SK-N-SH (cell line): ENCODE measurements around the gene TTC7B. TPM values are rescaled to one million over a fixed set of nuclear protein-coding genes. Genes with fewer than 3 reads are reported as not detected.

ENCODE experiments used
- CTCF ChIA-PET: fragments of 300-600, 350-600 bp; formaldehyde crosslinking; extraction: SDS; loops from one replicate; lab custom pipeline; 2021; lab: Yijun Ruan, JAX
- POLR2A ChIA-PET: fragments of 350-600 bp; sonication (Branson Sonifier 250); formaldehyde crosslinking; extraction: SDS; loops from one replicate; lab custom pipeline; 2020; ENCODE audit warnings: antibody characterized with exemption, inconsistent platforms; lab: Yijun Ruan, JAX
- DNase-seq: peaks from one replicate; pipeline ENCODE4 v3.0.0; 2012
- H2AFZ ChIP-seq: fragments of 200-600 bp; sonication (generic); 2 replicates; pipeline ENCODE4 v1.8.1; 2016; ENCODE audit warnings: antibody characterized with exemption, mild to moderate bottlenecking, low read depth
- H3F3A ChIP-seq: fragments of 200-600 bp; sonication (generic); replicated peaks from 2 replicates; pipeline ENCODE3; 2016; ENCODE audit warnings: antibody characterized with exemption, mild to moderate bottlenecking; ENCODE audit not compliant: insufficient read depth
- H3K27ac ChIP-seq, 2 experiments: fragments of 200-500 bp in 1 of 2; fragments of 200-600 bp in 1 of 2; sonication (Bioruptor generic) in 1 of 2; sonication (generic), shearing (Covaris generic) in 1 of 2; 2 replicates each; pipeline versions ENCODE4 v1.5.1 to v1.6.1; 2014 to 2016; ENCODE audit warnings: low read depth in 2 of 2, inconsistent platforms in 1 of 2, low read length in 1 of 2, mild to moderate bottlenecking in 1 of 2, mixed read lengths in 1 of 2
- H3K27me3 ChIP-seq: fragments of 200-600 bp; sonication (generic), shearing (Covaris generic); 2 replicates; pipeline ENCODE4 v1.6.1; 2016; ENCODE audit warnings: mixed run types; ENCODE audit not compliant: insufficient read depth
- H3K36me3 ChIP-seq, 2 experiments: fragments of 200-500 bp in 1 of 2; fragments of 200-600 bp in 1 of 2; sonication (Bioruptor generic) in 1 of 2; sonication (generic) in 1 of 2; replicated peaks in 1 of 2; 2 replicates each; pipeline versions ENCODE3 to v1.5.1; 2014 to 2016; ENCODE audit warnings: low read length in 1 of 2, mild to moderate bottlenecking in 1 of 2; ENCODE audit not compliant: insufficient read depth in 2 of 2, control insufficient read depth in 1 of 2
- H3K4me1 ChIP-seq, 2 experiments: fragments of 200-500 bp in 1 of 2; fragments of 200-600 bp in 1 of 2; sonication (Bioruptor generic) in 1 of 2; sonication (generic), shearing (Covaris generic) in 1 of 2; 2 replicates each; pipeline versions ENCODE4 v1.5.1 to v1.6.1; 2014 to 2016; ENCODE audit warnings: low read depth in 1 of 2, low read length in 1 of 2, mixed run types in 1 of 2; ENCODE audit not compliant: insufficient read depth in 2 of 2, control insufficient read depth in 1 of 2
- H3K4me2 ChIP-seq: fragments of 200-600 bp; sonication (generic), shearing (Covaris generic); 2 replicates; pipeline ENCODE4 v1.6.1; 2017; ENCODE audit warnings: mixed run types
- H3K4me3 ChIP-seq, 2 experiments: fragments of 200-500 bp in 1 of 2; fragments of 200-600 bp in 1 of 2; sonication (Bioruptor generic) in 1 of 2; sonication (generic), shearing (Covaris generic) in 1 of 2; 2 replicates each; pipeline versions ENCODE4 v1.5.1 to v1.8.1; 2014 to 2016; ENCODE audit warnings: low read depth in 2 of 2, inconsistent platforms in 1 of 2, low read length in 1 of 2, mild to moderate bottlenecking in 1 of 2, mixed read lengths in 1 of 2, moderate library complexity in 1 of 2
- H3K79me2 ChIP-seq: fragments of 200-600 bp; sonication (generic); 2 replicates; pipeline ENCODE4 v1.8.1; 2017; ENCODE audit warnings: mild to moderate bottlenecking; ENCODE audit not compliant: insufficient read depth
- H3K9ac ChIP-seq: fragments of 200-600 bp; sonication (generic); 2 replicates; pipeline ENCODE4 v1.6.1; 2017; ENCODE audit warnings: mixed run types
- H3K9me2 ChIP-seq: fragments of 200-600 bp; sonication (generic); 2 replicates; pipeline ENCODE4 v1.6.1; 2017; ENCODE audit warnings: mixed run types
- H3K9me3 ChIP-seq: fragments of 200-600 bp; sonication (generic); 2 replicates; pipeline ENCODE4 v1.6.1; 2017; ENCODE audit warnings: mixed run types, mild to moderate bottlenecking, moderate library complexity
- H4K20me1 ChIP-seq: fragments of 200-600 bp; sonication (generic); 2 replicates; pipeline ENCODE4 v1.6.1; 2017; ENCODE audit warnings: mild to moderate bottlenecking, mixed run types; ENCODE audit not compliant: insufficient read depth
- FOSL2 ChIP-seq: IDR thresholded peaks from 2 replicates; pipeline ENCODE4 v1.4.0; 2012; ENCODE audit warnings: low read depth, mild to moderate bottlenecking, moderate library complexity, borderline replicate concordance
- FOXJ3 ChIP-seq: sonication (generic); formaldehyde crosslinking; IDR thresholded peaks from 2 replicates; pipeline ENCODE4 v1.5.1; 2020; ENCODE audit warnings: mild to moderate bottlenecking, missing genetic modification reagents
- GABPA ChIP-seq: IDR thresholded peaks from 2 replicates; pipeline ENCODE4 v1.4.0; 2012; ENCODE audit warnings: low read depth, mild to moderate bottlenecking
- NFIC ChIP-seq: IDR thresholded peaks from 2 replicates; pipeline ENCODE4 v1.4.0; 2012; ENCODE audit warnings: borderline replicate concordance
- NRF1 ChIP-seq: IDR thresholded peaks from 2 replicates; pipeline ENCODE4 v1.6.1; 2012; ENCODE audit warnings: low read depth, mild to moderate bottlenecking, low read length
- RAD21 ChIP-seq: IDR thresholded peaks from 2 replicates; pipeline ENCODE4 v1.6.1; 2012; ENCODE audit warnings: mild to moderate bottlenecking, low read length
- RCOR1 ChIP-seq: fragments of 150-350 bp; IDR thresholded peaks from 2 replicates; pipeline ENCODE4 v1.6.1; 2017; ENCODE audit warnings: antibody characterized with exemption, low read length
- RFX5 ChIP-seq: IDR thresholded peaks from 2 replicates; pipeline ENCODE4 v1.6.1; 2012; ENCODE audit warnings: mild to moderate bottlenecking, improper control_type of control experiment, low read length
- TCF12 ChIP-seq: IDR thresholded peaks from 2 replicates; pipeline ENCODE4 v1.4.0; 2012
- TEAD4 ChIP-seq: IDR thresholded peaks from 2 replicates; pipeline ENCODE4 v1.4.0; 2012; ENCODE audit warnings: mild to moderate bottlenecking, borderline replicate concordance; ENCODE audit not compliant: insufficient read depth
- WGBS: methylation state at CpG from one replicate; pipeline ENCODE4 v1.1.6; 2017; ENCODE audit warnings: low lambda C conversion rate; 5-methylcytosine and 5-hydroxymethylcytosine counted together
- polyA plus RNA-seq, 3 experiments: library from polyadenylated mRNA; depleted of rRNA; stranded (reverse); fragments of >200 nt; gene quantifications; 2 replicates each; pipeline ENCODE4 v1.2.3, GENCODE V29; 2012
- TF ChIP-seq, protein P1 (sequence below): fragments of 150-350 bp; IDR thresholded peaks from 2 replicates; pipeline ENCODE4 v1.6.1; 2016; ENCODE audit warnings: mild to moderate bottlenecking, low read depth, low read length
- TF ChIP-seq, protein P2 (sequence below): IDR thresholded peaks from 2 replicates; pipeline ENCODE4; 2012
- TF ChIP-seq, protein P3 (sequence below): fragments of 200-600 bp; sonication (generic); IDR thresholded peaks from 2 replicates; pipeline ENCODE4 v1.6.1; 2017; ENCODE audit warnings: antibody characterized with exemption, mild to moderate bottlenecking, moderate library complexity
- TF ChIP-seq, protein P4 (sequence below): fragments of 150-350 bp; IDR thresholded peaks from 2 replicates; pipeline ENCODE4 v1.6.1; 2017; ENCODE audit warnings: antibody characterized with exemption, low read length, low read depth, borderline replicate concordance
- TF ChIP-seq, protein P5 (sequence below): IDR thresholded peaks from 2 replicates; pipeline ENCODE4 v1.4.0; 2012; ENCODE audit warnings: low read depth, borderline replicate concordance
- TF ChIP-seq, protein P6 (sequence below): IDR thresholded peaks from 2 replicates; pipeline ENCODE4 v1.4.0; 2012; ENCODE audit warnings: low read depth

Gene TTC7B
- polyA plus RNA-seq, 1 of the 3 experiments (the other 2 are of a cell fraction): 43.1 TPM

DNA sequence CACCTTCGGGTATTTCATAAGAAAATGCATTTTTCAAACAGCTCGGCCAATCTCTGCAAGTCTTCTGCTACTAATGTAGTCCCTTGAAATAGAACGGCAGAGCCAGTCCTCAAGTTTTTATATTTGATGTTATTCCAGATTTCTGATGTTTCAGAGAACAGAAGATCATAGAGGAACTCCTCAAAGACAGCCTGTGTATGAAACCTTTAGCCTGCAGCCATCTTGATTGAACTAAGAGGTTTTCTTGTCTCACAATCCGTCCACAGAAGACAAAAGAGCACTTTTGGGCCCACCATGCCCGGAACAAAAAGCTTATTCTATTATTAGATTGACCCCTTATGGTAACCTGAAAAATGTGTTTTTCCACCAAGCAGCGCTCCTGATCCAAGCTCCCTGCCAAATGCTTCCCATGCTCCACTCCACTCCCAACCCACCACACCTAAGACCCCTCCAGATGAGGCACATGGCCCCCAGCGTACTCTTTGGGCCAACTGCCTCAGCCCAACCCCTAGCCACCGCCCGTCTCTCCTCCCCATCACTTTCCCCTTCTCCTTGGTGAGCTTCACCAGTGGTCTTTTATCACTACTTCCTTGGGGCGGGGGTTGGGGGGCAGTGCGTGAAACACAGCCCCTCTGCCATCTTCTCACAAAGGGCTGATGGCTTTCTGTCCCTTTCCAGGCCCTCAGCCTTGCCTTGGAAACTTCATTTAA lies 243.6 kb downstream of the TTC7B start:
- DNase-seq: no peak
- ChIA-PET CTCF (interaction anchor here (1.0 to 1.3 kb wide), 3 partner anchors 23 to 125 kb away, joined by 3 to 4 read pairs (median 3); no protein-coding TSS in a partner anchor), POLR2A (no interaction called here)
- Histone ChIP-seq H3K9me3 (no peaks in the 10 kb centered on the region), H3K4me3 (no peak overlapping the region), H3K9ac (no peak overlapping the region), H3K27me3 (no peaks in the 10 kb centered on the region), H2AFZ (no peak overlapping the region), H3K27ac (no peak overlapping the region), H3K79me2 (no peaks in the 10 kb centered on the region), H3K36me3 (peaks cover 4 to 9% of the 10 kb centered on the region in 2 experiments), H3K9me2 (no peaks in the 10 kb centered on the region), H3K4me2 (no peak overlapping the region), H3K4me1 (peaks cover 0 to 19% of the 10 kb centered on the region in 2 experiments; a peak in 1 of 4 replicates), H3F3A (no peaks in the 10 kb centered on the region), H4K20me1 (no peaks in the 10 kb centered on the region)
- TF ChIP-seq, protein P1, sequence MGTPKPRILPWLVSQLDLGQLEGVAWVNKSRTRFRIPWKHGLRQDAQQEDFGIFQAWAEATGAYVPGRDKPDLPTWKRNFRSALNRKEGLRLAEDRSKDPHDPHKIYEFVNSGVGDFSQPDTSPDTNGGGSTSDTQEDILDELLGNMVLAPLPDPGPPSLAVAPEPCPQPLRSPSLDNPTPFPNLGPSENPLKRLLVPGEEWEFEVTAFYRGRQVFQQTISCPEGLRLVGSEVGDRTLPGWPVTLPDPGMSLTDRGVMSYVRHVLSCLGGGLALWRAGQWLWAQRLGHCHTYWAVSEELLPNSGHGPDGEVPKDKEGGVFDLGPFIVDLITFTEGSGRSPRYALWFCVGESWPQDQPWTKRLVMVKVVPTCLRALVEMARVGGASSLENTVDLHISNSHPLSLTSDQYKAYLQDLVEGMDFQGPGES: no peak
- TF ChIP-seq RAD21 (no peak), TCF12 (no peak), NRF1 (no peak)
- TF ChIP-seq, protein P2, sequence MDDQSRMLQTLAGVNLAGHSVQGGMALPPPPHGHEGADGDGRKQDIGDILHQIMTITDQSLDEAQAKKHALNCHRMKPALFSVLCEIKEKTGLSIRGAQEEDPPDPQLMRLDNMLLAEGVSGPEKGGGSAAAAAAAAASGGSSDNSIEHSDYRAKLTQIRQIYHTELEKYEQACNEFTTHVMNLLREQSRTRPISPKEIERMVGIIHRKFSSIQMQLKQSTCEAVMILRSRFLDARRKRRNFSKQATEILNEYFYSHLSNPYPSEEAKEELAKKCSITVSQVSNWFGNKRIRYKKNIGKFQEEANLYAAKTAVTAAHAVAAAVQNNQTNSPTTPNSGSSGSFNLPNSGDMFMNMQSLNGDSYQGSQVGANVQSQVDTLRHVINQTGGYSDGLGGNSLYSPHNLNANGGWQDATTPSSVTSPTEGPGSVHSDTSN: no peak
- TF ChIP-seq, protein P3, sequence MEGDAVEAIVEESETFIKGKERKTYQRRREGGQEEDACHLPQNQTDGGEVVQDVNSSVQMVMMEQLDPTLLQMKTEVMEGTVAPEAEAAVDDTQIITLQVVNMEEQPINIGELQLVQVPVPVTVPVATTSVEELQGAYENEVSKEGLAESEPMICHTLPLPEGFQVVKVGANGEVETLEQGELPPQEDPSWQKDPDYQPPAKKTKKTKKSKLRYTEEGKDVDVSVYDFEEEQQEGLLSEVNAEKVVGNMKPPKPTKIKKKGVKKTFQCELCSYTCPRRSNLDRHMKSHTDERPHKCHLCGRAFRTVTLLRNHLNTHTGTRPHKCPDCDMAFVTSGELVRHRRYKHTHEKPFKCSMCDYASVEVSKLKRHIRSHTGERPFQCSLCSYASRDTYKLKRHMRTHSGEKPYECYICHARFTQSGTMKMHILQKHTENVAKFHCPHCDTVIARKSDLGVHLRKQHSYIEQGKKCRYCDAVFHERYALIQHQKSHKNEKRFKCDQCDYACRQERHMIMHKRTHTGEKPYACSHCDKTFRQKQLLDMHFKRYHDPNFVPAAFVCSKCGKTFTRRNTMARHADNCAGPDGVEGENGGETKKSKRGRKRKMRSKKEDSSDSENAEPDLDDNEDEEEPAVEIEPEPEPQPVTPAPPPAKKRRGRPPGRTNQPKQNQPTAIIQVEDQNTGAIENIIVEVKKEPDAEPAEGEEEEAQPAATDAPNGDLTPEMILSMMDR: no peak
- 95% methylated on average over 11 of the region's 11 CpGs for WGBS

DNA sequence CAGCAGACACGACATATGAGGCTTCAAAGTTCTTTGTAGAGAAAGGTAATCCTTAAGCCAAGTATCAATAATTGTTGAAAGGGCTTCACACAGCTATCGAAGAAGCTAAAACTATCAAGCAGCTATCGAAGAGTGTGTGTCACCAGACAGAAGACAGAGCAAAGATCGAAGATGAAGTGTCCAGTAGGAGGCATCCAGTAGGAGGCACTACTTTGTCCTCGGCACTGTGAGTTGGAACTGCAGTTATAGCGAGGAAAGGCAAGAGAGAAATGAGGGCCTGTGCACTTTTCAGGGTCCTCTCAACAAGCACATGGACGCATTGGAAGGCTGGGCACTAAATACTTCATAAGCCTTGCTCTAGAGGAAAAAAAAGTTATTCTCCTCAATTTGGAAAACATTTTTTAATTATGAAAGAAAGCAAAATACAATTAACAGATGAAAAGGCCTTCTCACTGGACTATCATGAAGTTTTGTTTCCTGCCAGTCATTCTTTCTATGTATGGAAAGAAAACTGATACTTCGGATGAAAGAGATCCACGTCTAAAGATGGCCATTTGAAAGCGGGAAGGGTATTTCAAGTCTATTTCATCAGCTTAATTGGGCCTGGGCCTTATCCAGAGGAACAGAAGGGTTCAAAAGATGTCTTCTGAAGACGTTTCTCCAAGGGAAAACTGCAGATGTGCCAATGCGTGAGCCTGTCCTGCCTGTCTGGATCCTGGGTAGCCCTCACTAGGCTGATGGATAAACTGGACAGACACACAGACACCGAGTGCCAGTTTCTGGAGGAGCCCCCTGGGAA lies 244.9 kb downstream of the TTC7B start:
- H3K9me3 ChIP-seq: no peaks in the 10 kb centered on the region
- no peak overlapping the region for H3K9ac ChIP-seq
- no peaks in the 10 kb centered on the region for H4K20me1 ChIP-seq
- H3K27ac ChIP-seq: no peak overlapping the region
- POLR2A ChIA-PET: no interaction called here
- H3K4me1 ChIP-seq: peaks cover 0 to 17% of the 10 kb centered on the region in 2 experiments; a peak in 1 of 4 replicates
- no peaks in the 10 kb centered on the region for H3K9me2 ChIP-seq
- H3K36me3 ChIP-seq: peaks cover 3 to 4% of the 10 kb centered on the region in 2 experiments
- H3F3A ChIP-seq: no peaks in the 10 kb centered on the region
- H3K4me3 ChIP-seq: no peak overlapping the region
- CTCF ChIA-PET: interaction anchor here (1.1 kb wide), 1 partner anchor 127 kb away, joined by 4 read pairs; no protein-coding TSS in a partner anchor
- no peak overlapping the region for H2AFZ ChIP-seq
- DNase-seq: no peak
- no peak overlapping the region for H3K4me2 ChIP-seq
- 93% methylated on average over 13 of the region's 13 CpGs for WGBS
- H3K27me3 ChIP-seq: no peaks in the 10 kb centered on the region
- no peaks in the 10 kb centered on the region for H3K79me2 ChIP-seq
- TF ChIP-seq GABPA (no peak), NRF1 (no peak), RFX5 (no peak), TEAD4 (no peak), RCOR1 (no peak), NFIC (no peak), FOSL2 (no peak), FOXJ3 (CRISPR knock-in tag) (no peak)
- TF ChIP-seq, protein P4, sequence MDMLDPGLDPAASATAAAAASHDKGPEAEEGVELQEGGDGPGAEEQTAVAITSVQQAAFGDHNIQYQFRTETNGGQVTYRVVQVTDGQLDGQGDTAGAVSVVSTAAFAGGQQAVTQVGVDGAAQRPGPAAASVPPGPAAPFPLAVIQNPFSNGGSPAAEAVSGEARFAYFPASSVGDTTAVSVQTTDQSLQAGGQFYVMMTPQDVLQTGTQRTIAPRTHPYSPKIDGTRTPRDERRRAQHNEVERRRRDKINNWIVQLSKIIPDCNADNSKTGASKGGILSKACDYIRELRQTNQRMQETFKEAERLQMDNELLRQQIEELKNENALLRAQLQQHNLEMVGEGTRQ: no peak
- TF ChIP-seq, protein P5, sequence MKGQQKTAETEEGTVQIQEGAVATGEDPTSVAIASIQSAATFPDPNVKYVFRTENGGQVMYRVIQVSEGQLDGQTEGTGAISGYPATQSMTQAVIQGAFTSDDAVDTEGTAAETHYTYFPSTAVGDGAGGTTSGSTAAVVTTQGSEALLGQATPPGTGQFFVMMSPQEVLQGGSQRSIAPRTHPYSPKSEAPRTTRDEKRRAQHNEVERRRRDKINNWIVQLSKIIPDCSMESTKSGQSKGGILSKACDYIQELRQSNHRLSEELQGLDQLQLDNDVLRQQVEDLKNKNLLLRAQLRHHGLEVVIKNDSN: no peak
- TF ChIP-seq, protein P2: no peak
- TF ChIP-seq, protein P6, sequence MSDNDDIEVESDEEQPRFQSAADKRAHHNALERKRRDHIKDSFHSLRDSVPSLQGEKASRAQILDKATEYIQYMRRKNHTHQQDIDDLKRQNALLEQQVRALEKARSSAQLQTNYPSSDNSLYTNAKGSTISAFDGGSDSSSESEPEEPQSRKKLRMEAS: no peak
